ENCODE data around the gene HK2.

DNA sequence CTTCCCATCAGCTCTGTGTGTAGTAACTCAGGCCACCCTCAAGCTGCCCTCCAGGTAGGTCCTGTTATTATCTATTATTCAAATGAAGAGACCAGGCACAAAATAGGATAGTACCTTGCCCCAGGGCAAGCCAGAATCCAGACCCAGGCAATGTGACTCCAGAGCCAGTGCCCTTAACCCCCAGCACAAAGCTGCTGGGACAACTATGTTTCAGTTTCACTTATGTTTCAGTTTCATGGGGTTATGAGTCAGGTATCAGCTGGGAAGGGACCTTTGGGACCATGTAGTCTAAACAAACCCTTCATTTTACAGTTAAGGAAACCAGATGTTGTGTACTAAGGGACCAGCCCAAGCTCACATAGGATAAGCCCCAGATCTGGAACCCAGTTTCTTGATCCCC, 10.0 kb downstream of the HK2 start:
- TF ChIP-seq, protein P1, sequence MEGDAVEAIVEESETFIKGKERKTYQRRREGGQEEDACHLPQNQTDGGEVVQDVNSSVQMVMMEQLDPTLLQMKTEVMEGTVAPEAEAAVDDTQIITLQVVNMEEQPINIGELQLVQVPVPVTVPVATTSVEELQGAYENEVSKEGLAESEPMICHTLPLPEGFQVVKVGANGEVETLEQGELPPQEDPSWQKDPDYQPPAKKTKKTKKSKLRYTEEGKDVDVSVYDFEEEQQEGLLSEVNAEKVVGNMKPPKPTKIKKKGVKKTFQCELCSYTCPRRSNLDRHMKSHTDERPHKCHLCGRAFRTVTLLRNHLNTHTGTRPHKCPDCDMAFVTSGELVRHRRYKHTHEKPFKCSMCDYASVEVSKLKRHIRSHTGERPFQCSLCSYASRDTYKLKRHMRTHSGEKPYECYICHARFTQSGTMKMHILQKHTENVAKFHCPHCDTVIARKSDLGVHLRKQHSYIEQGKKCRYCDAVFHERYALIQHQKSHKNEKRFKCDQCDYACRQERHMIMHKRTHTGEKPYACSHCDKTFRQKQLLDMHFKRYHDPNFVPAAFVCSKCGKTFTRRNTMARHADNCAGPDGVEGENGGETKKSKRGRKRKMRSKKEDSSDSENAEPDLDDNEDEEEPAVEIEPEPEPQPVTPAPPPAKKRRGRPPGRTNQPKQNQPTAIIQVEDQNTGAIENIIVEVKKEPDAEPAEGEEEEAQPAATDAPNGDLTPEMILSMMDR (IDR thresholded peaks at IDR 0.05; ENCODE audit: low read length): no peak
- TF ChIP-seq EZH2 (optimal IDR thresholded peaks at IDR 0.05; ENCODE audit: low read depth, low read length): no peak

Measured in MM.1S (cell line).